Measurements from ENCODE around the gene DGKG.

DGKG gene

DNA sequence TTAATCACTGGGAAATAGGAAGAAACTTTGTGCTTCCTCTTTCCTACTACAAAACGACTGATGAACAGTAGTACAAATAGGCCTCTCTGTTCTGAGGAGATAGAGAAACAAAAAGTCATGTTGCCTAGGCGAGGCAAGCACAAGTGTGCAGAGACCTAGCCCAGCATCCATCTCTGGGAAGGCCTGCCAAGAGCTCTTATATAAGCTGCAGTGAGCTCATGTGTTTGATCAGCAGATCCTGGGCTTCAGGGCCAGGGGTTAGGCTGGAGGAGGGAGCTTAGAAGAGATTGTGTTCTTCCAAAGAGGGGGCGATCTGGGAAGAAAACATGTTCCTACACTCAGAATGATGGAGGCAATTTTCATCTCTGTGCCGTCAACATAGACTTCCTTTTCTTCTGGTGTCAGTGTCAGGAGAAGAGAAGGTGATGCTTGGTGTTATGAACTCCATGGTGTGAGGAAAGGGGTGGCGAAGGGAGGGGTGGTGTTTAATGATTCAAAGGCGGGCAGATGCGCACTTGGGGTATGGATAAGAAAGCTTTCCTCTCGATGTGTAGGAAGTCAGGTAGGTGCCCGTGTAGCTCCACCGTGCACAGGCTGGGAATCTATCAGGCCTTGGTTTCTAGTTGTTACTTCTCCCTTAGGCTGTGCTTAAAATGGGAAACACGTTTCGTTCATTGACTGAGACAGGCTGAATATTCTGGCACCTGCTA lies 223.6 kb downstream of the DGKG start:
- H3K9me2 ChIP-seq (replicated peaks; ENCODE audit: low read depth, low read length), result no peaks in the 10 kb centered on the region
- no peaks in the 10 kb centered on the region for H3K36me3 ChIP-seq (ENCODE audit: insufficient read depth, low read length)
- H2AFZ ChIP-seq (ENCODE audit: low read length), result no peak overlapping the region
- H3F3A ChIP-seq (ENCODE audit: low read depth), result no peaks in the 10 kb centered on the region
- no peaks in the 10 kb centered on the region for H4K20me1 ChIP-seq (ENCODE audit: insufficient read depth, low read length, poor library complexity, severe bottlenecking)
- no peaks in the 10 kb centered on the region for H3K27me3 ChIP-seq (ENCODE audit: insufficient read depth, low read length, poor library complexity, severe bottlenecking)
- peaks cover 48% of the 10 kb centered on the region for H3K4me1 ChIP-seq (ENCODE audit: insufficient read depth, low read length, poor library complexity, severe bottlenecking)
- H3K9ac ChIP-seq (ENCODE audit: low read depth, low read length, poor library complexity, severe bottlenecking), result no peak overlapping the region
- no peak overlapping the region for H3K4me2 ChIP-seq (ENCODE audit: low read depth, low read length, poor library complexity, severe bottlenecking)
- no peaks in the 10 kb centered on the region for H3K9me3 ChIP-seq (ENCODE audit: insufficient read depth, low read depth, low read length)
- TF ChIP-seq EZH2phosphoT487 (IDR thresholded peaks at IDR 0.05; ENCODE audit: borderline replicate concordance), result no peak
- TF ChIP-seq, protein P1, sequence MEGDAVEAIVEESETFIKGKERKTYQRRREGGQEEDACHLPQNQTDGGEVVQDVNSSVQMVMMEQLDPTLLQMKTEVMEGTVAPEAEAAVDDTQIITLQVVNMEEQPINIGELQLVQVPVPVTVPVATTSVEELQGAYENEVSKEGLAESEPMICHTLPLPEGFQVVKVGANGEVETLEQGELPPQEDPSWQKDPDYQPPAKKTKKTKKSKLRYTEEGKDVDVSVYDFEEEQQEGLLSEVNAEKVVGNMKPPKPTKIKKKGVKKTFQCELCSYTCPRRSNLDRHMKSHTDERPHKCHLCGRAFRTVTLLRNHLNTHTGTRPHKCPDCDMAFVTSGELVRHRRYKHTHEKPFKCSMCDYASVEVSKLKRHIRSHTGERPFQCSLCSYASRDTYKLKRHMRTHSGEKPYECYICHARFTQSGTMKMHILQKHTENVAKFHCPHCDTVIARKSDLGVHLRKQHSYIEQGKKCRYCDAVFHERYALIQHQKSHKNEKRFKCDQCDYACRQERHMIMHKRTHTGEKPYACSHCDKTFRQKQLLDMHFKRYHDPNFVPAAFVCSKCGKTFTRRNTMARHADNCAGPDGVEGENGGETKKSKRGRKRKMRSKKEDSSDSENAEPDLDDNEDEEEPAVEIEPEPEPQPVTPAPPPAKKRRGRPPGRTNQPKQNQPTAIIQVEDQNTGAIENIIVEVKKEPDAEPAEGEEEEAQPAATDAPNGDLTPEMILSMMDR (conservative IDR thresholded peaks at IDR 0.05; ENCODE audit: low read length), result no peak
- H3K79me2 ChIP-seq (ENCODE audit: insufficient read depth, low read length), result no peaks in the 10 kb centered on the region
- H3K4me3 ChIP-seq (ENCODE audit: low read length, poor library complexity, severe bottlenecking), result no peak overlapping the region

DNA sequence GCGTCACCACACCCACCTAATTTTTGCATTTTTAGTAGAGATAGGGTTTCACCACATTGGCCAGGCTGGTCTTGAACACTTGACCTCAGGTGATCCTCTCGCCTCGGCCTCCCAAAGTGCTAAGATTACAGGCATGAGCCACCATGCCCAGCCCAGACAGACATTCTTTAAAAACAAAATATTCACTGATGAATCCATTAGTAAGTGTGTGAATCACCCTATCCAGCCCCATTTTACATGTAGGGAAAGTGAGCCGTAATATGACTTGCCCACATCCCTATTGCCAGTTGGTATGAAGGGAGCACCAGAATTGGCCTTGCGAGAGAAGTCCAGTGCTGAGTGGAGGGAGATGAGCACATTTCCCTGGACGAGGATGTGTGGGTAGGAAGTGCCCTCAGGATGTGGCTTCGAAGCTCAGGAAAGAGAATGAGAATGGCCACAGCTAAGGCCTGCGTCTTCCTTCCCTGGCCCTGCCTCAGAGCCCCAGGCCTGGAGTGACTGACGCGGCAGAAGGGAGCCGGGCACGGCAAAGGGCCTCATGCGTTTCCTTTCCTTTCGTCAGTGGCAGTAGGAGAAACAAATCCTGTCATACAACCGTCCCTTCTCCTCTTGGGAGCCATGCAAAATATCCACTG lies 224.9 kb downstream of the DGKG start:
- peaks cover 48% of the 10 kb centered on the region for H3K4me1 ChIP-seq (ENCODE audit: insufficient read depth, low read length, poor library complexity, severe bottlenecking)
- H3K79me2 ChIP-seq (ENCODE audit: insufficient read depth, low read length), result no peaks in the 10 kb centered on the region
- no peaks in the 10 kb centered on the region for H3F3A ChIP-seq (ENCODE audit: low read depth)
- no peaks in the 10 kb centered on the region for H3K9me2 ChIP-seq (replicated peaks; ENCODE audit: low read depth, low read length)
- no peak overlapping the region for H3K4me2 ChIP-seq (ENCODE audit: low read depth, low read length, poor library complexity, severe bottlenecking)
- H3K4me3 ChIP-seq (ENCODE audit: low read length, poor library complexity, severe bottlenecking), result no peak overlapping the region
- no peaks in the 10 kb centered on the region for H3K36me3 ChIP-seq (ENCODE audit: insufficient read depth, low read length)
- no peaks in the 10 kb centered on the region for H3K9me3 ChIP-seq (ENCODE audit: insufficient read depth, low read depth, low read length)
- H3K27me3 ChIP-seq (ENCODE audit: insufficient read depth, low read length, poor library complexity, severe bottlenecking), result no peaks in the 10 kb centered on the region
- TF ChIP-seq, protein P1 (conservative IDR thresholded peaks at IDR 0.05; ENCODE audit: low read length), result no peak
- TF ChIP-seq EZH2phosphoT487 (IDR thresholded peaks at IDR 0.05; ENCODE audit: borderline replicate concordance), result no peak
- H3K9ac ChIP-seq (ENCODE audit: low read depth, low read length, poor library complexity, severe bottlenecking), result no peak overlapping the region
- no peaks in the 10 kb centered on the region for H4K20me1 ChIP-seq (ENCODE audit: insufficient read depth, low read length, poor library complexity, severe bottlenecking)
- H2AFZ ChIP-seq (ENCODE audit: low read length), result no peak overlapping the region

DNA sequence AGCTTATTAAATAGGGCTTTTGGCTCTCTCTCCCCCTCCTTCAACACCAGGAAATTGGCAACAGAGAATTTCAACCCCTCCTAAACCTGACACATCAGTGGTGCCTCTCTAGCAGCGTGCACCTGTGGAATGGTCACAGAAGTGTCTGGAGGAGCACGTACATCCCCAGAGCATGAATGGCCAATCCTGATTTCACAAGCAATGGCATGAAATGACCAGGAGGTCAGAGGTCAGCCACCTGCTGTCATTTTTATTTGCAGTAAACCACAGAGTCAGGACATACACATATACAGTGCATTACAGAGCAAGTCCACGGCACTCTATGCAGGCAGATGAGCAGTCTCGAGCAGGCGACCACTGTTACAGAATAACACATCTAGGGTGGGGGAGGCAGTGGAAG lies 228.1 kb downstream of the DGKG start:
- no peak overlapping the region for H3K9ac ChIP-seq (ENCODE audit: low read depth, low read length, poor library complexity, severe bottlenecking)
- no peak overlapping the region for H3K4me3 ChIP-seq (ENCODE audit: low read length, poor library complexity, severe bottlenecking)
- TF ChIP-seq EZH2phosphoT487 (IDR thresholded peaks at IDR 0.05; ENCODE audit: borderline replicate concordance), result no peak
- TF ChIP-seq, protein P1 (conservative IDR thresholded peaks at IDR 0.05; ENCODE audit: low read length), result no peak
- no peaks in the 10 kb centered on the region for H3K79me2 ChIP-seq (ENCODE audit: insufficient read depth, low read length)
- no peaks in the 10 kb centered on the region for H4K20me1 ChIP-seq (ENCODE audit: insufficient read depth, low read length, poor library complexity, severe bottlenecking)
- no peaks in the 10 kb centered on the region for H3K36me3 ChIP-seq (ENCODE audit: insufficient read depth, low read length)
- H3K4me1 ChIP-seq (ENCODE audit: insufficient read depth, low read length, poor library complexity, severe bottlenecking), result peaks cover 52% of the 10 kb centered on the region
- no peaks in the 10 kb centered on the region for H3K9me2 ChIP-seq (replicated peaks; ENCODE audit: low read depth, low read length)
- H3K4me2 ChIP-seq (ENCODE audit: low read depth, low read length, poor library complexity, severe bottlenecking), result no peak overlapping the region
- no peaks in the 10 kb centered on the region for H3K27me3 ChIP-seq (ENCODE audit: insufficient read depth, low read length, poor library complexity, severe bottlenecking)
- no peak overlapping the region for H2AFZ ChIP-seq (ENCODE audit: low read length)
- H3F3A ChIP-seq (ENCODE audit: low read depth), result no peaks in the 10 kb centered on the region
- H3K9me3 ChIP-seq (ENCODE audit: insufficient read depth, low read depth, low read length), result no peaks in the 10 kb centered on the region
